GM23338 (cell line): ENCODE measurements around the gene RASGRF2. TPM values are rescaled to one million over a fixed set of nuclear protein-coding genes. Genes with fewer than 3 reads are reported as not detected.

Experiments
- ATAC-seq: fragments of 200-7000 bp; cut with Tn5 transposase; 3 replicates; pipeline ENCODE4 v1.9.1; 2020
- DNase-seq: peaks from one replicate; pipeline ENCODE4 v3.0.0-alpha.2; 2015; ENCODE audit warnings: low spot score
- H2AFZ ChIP-seq: fragments of 200-600 bp; sonication (generic); 2 replicates; pipeline ENCODE4 v1.8.0; 2016; ENCODE audit warnings: antibody characterized with exemption, mild to moderate bottlenecking, moderate library complexity
- H3F3A ChIP-seq: fragments of 200-600 bp; sonication (generic); replicated peaks from 2 replicates; pipeline ENCODE4 v1.8.0; 2017; ENCODE audit warnings: antibody characterized with exemption, mixed run types, low read depth
- H3K27ac ChIP-seq: fragments of 200-600 bp; sonication (generic); 2 replicates; pipeline ENCODE4 v1.6.1; 2016; ENCODE audit warnings: low read depth
- H3K27me3 ChIP-seq: fragments of 200-600 bp; sonication (generic); 2 replicates; pipeline ENCODE4 v1.8.0; 2016; ENCODE audit warnings: mild to moderate bottlenecking, mixed run types, moderate library complexity; ENCODE audit not compliant: insufficient read depth
- H3K36me3 ChIP-seq: fragments of 200-600 bp; sonication (generic); 2 replicates; pipeline ENCODE4 v1.8.0; 2016; ENCODE audit warnings: mild to moderate bottlenecking; ENCODE audit not compliant: insufficient read depth
- H3K4me1 ChIP-seq: fragments of 200-600 bp; sonication (generic); 2 replicates; pipeline ENCODE4 v1.8.0; 2016; ENCODE audit warnings: mild to moderate bottlenecking, moderate library complexity; ENCODE audit not compliant: insufficient read depth
- H3K4me2 ChIP-seq: fragments of 200-600 bp; sonication (generic); 2 replicates; pipeline ENCODE4 v1.7.1; 2017; ENCODE audit warnings: mixed run types
- H3K4me3 ChIP-seq: fragments of 200-600 bp; sonication (generic); 2 replicates; pipeline ENCODE4 v1.6.1; 2016; ENCODE audit warnings: mixed run types
- H3K79me2 ChIP-seq: fragments of 200-600 bp; sonication (generic); replicated peaks from 2 replicates; pipeline ENCODE4 v1.8.0; 2017; ENCODE audit warnings: mild to moderate bottlenecking; ENCODE audit not compliant: insufficient read depth
- H3K9me2 ChIP-seq: fragments of 200-600 bp; sonication (generic); 2 replicates; pipeline ENCODE4 v1.8.0; 2017; ENCODE audit not compliant: insufficient read depth
- H4K20me1 ChIP-seq: fragments of 200-600 bp; sonication (generic); replicated peaks from 2 replicates; pipeline ENCODE4 v1.8.0; 2017; ENCODE audit warnings: mild to moderate bottlenecking; ENCODE audit not compliant: insufficient read depth
- H3K27ac Mint-ChIP-seq: 2 replicates; pipeline ENCODE4 v1.8.0; 2020; ENCODE audit warnings: inconsistent platforms, mild to moderate bottlenecking, moderate library complexity, mixed read lengths
- H3K27me3 Mint-ChIP-seq: 3 replicates; pipeline ENCODE4 v1.8.0; 2022; ENCODE audit warnings: low read depth, mild to moderate bottlenecking, moderate library complexity, mixed read lengths, inconsistent platforms; ENCODE audit not compliant: insufficient read depth, poor library complexity
- H3K36me3 Mint-ChIP-seq: 3 replicates; pipeline ENCODE4 v1.8.0; 2021; ENCODE audit warnings: low read depth, mild to moderate bottlenecking, inconsistent platforms, moderate library complexity, mixed read lengths
- H3K4me1 Mint-ChIP-seq: 3 replicates; pipeline ENCODE4 v1.8.0; 2020; ENCODE audit warnings: mild to moderate bottlenecking, inconsistent platforms, mixed read lengths
- H3K4me3 Mint-ChIP-seq: 3 replicates; pipeline ENCODE4 v1.8.0; 2021; ENCODE audit warnings: moderate library complexity, mild to moderate bottlenecking, inconsistent platforms, mixed read lengths
- H3K9me3 Mint-ChIP-seq: 3 replicates; pipeline ENCODE4 v1.8.0; 2020; ENCODE audit warnings: moderate library complexity, mild to moderate bottlenecking, inconsistent platforms, mixed read lengths
- CREB1 ChIP-seq: fragments of 250-450 bp; sonication (Bioruptor Pico); IDR thresholded peaks from 2 replicates; pipeline ENCODE4 v1.5.0; 2020; ENCODE audit warnings: low read depth, mild to moderate bottlenecking, moderate library complexity
- CTCF ChIP-seq, 2 experiments: fragments of 200-600 bp in 1 of 2; sonication (generic) in 1 of 2; conservative IDR thresholded peaks; 2 replicates each; pipeline versions ENCODE4 v1.5.1 to v1.6.1; 2016 to 2017; ENCODE audit warnings: antibody characterized with exemption in 2 of 2, low read depth in 2 of 2, mild to moderate bottlenecking in 2 of 2, moderate library complexity in 1 of 2
- EZH2 ChIP-seq: fragments of 200-600 bp; sonication (generic); IDR thresholded peaks from one replicate; pipeline ENCODE4 v1.8.0; 2017; ENCODE audit warnings: antibody characterized with exemption, mild to moderate bottlenecking, low read depth; ENCODE audit not compliant: unreplicated experiment
- EZH2phosphoT487 ChIP-seq: fragments of 200-600 bp; sonication (generic); IDR thresholded peaks from one replicate; pipeline ENCODE4 v1.8.1; 2018; ENCODE audit warnings: antibody characterized with exemption; ENCODE audit not compliant: unreplicated experiment
- JUNB ChIP-seq: IDR thresholded peaks from one replicate; pipeline ENCODE4 v1.6.1; 2016; ENCODE audit warnings: antibody characterized with exemption; ENCODE audit not compliant: unreplicated experiment
- NANOG ChIP-seq: IDR thresholded peaks from 2 replicates; pipeline ENCODE4 v1.6.1; 2016; ENCODE audit warnings: antibody characterized with exemption, borderline replicate concordance
- POLR2AphosphoS5 ChIP-seq: IDR thresholded peaks from 2 replicates; pipeline ENCODE4 v1.6.1; 2016; ENCODE audit warnings: antibody characterized with exemption, low read depth
- STAT1 ChIP-seq: IDR thresholded peaks from one replicate; pipeline ENCODE4 v1.6.1; 2016; ENCODE audit warnings: antibody characterized with exemption; ENCODE audit not compliant: unreplicated experiment
- ZNF114 ChIP-seq: fragments of 250-450 bp; sonication (Bioruptor Pico); IDR thresholded peaks from 2 replicates; pipeline ENCODE4 v1.5.0; 2020; ENCODE audit warnings: mild to moderate bottlenecking, moderate library complexity
- ZNF331 ChIP-seq: fragments of 250-450 bp; sonication (Bioruptor Pico); IDR thresholded peaks from 2 replicates; pipeline ENCODE4 v1.5.0; 2020; ENCODE audit warnings: low read depth, mild to moderate bottlenecking, moderate library complexity
- ZNF462 ChIP-seq: fragments of 250-450 bp; sonication (Bioruptor Pico); IDR thresholded peaks from 2 replicates; pipeline ENCODE4 v1.5.0; 2020; ENCODE audit warnings: mild to moderate bottlenecking, moderate library complexity
- polyA plus RNA-seq: library from polyadenylated mRNA; unstranded; fragments of >200 nt; fragmentation: Nextera tagmentation; extraction: Ambion mirVana; gene quantifications from 2 replicates; pipeline ENCODE4 v1.2.1, GENCODE V29; 2016
- total RNA-seq: library from RNA; depleted of rRNA; stranded (reverse); fragments of >200 nt; shearing (Covaris generic); gene quantifications from 2 replicates; pipeline ENCODE4 v1.2.3, GENCODE V29; 2014
- TF ChIP-seq, protein P1 (sequence below): IDR thresholded peaks from one replicate; pipeline ENCODE4 v1.6.1; 2018; ENCODE audit warnings: antibody characterized with exemption; ENCODE audit not compliant: unreplicated experiment
- TF ChIP-seq, protein P2 (sequence below): IDR thresholded peaks from 2 replicates; pipeline ENCODE4 v1.6.1; 2016; ENCODE audit warnings: antibody characterized with exemption

Gene RASGRF2
- total and polyA plus RNA-seq, 2 experiments from 2014 or later, result 5.0 to 19.2 TPM

GRCh38 chr5:81179959-81180358 lies 219.8 kb downstream of the RASGRF2 start:
- no peaks in the 10 kb centered on the region for H3K36me3 ChIP-seq
- ATAC-seq, result no peak
- TF ChIP-seq STAT1, result no peak
- no peak for TF ChIP-seq EZH2
- no peak for TF ChIP-seq ZNF331
- TF ChIP-seq CTCF (conservative IDR thresholded peaks at IDR 0.05; ENCODE audit: low read depth in 2 of 2), result no peak
- no peak for TF ChIP-seq NANOG
- TF ChIP-seq, protein P1, sequence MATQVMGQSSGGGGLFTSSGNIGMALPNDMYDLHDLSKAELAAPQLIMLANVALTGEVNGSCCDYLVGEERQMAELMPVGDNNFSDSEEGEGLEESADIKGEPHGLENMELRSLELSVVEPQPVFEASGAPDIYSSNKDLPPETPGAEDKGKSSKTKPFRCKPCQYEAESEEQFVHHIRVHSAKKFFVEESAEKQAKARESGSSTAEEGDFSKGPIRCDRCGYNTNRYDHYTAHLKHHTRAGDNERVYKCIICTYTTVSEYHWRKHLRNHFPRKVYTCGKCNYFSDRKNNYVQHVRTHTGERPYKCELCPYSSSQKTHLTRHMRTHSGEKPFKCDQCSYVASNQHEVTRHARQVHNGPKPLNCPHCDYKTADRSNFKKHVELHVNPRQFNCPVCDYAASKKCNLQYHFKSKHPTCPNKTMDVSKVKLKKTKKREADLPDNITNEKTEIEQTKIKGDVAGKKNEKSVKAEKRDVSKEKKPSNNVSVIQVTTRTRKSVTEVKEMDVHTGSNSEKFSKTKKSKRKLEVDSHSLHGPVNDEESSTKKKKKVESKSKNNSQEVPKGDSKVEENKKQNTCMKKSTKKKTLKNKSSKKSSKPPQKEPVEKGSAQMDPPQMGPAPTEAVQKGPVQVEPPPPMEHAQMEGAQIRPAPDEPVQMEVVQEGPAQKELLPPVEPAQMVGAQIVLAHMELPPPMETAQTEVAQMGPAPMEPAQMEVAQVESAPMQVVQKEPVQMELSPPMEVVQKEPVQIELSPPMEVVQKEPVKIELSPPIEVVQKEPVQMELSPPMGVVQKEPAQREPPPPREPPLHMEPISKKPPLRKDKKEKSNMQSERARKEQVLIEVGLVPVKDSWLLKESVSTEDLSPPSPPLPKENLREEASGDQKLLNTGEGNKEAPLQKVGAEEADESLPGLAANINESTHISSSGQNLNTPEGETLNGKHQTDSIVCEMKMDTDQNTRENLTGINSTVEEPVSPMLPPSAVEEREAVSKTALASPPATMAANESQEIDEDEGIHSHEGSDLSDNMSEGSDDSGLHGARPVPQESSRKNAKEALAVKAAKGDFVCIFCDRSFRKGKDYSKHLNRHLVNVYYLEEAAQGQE, result no peak
- no peak for TF ChIP-seq POLR2AphosphoS5
- no peak for TF ChIP-seq CREB1 (CRISPR knock-in tag)
- no peak for TF ChIP-seq JUNB
- TF ChIP-seq, protein P2, sequence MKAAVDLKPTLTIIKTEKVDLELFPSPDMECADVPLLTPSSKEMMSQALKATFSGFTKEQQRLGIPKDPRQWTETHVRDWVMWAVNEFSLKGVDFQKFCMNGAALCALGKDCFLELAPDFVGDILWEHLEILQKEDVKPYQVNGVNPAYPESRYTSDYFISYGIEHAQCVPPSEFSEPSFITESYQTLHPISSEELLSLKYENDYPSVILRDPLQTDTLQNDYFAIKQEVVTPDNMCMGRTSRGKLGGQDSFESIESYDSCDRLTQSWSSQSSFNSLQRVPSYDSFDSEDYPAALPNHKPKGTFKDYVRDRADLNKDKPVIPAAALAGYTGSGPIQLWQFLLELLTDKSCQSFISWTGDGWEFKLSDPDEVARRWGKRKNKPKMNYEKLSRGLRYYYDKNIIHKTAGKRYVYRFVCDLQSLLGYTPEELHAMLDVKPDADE, result no peak
- no peak for TF ChIP-seq ZNF462 (CRISPR knock-in tag)
- no peak for TF ChIP-seq ZNF114
- TF ChIP-seq EZH2phosphoT487, result no peak
- no peak overlapping the region for H3K4me3 Mint-ChIP-seq
- H3K27ac Mint-ChIP-seq, result no peak overlapping the region
- H3K9me2 ChIP-seq, result no peaks in the 10 kb centered on the region
- no peaks in the 10 kb centered on the region; the same call in 1 of the 2 replicates for H4K20me1 ChIP-seq
- H3K4me2 ChIP-seq, result no peak overlapping the region
- no peaks in the 10 kb centered on the region for H3F3A ChIP-seq
- peaks cover 5% of the 10 kb centered on the region for H3K27me3 Mint-ChIP-seq
- no peaks in the 10 kb centered on the region for H3K27me3 ChIP-seq
- no peak overlapping the region for H2AFZ ChIP-seq
- no peak overlapping the region for H3K27ac ChIP-seq
- H3K4me1 Mint-ChIP-seq, result peaks cover 27% of the 10 kb centered on the region
- no peaks in the 10 kb centered on the region for H3K9me3 Mint-ChIP-seq
- H3K4me3 ChIP-seq, result no peak overlapping the region
- H3K79me2 ChIP-seq, result no peaks in the 10 kb centered on the region
- H3K36me3 Mint-ChIP-seq, result no peaks in the 10 kb centered on the region
- peaks cover 9% of the 10 kb centered on the region; the same call in 1 of the 2 replicates for H3K4me1 ChIP-seq
- DNase-seq, result no peak
